Measurements from ENCODE around the gene UBXN6.
A peak's percentile ranks its signal among the peaks of the same experiment; 100 is the strongest.

UBXN6 gene

GRCh38 chr19:4409123-4409933 is 48.3 kb downstream of the UBXN6 start:
- DNase-seq (ENCODE audit: low spot score) = no peak

DNA sequence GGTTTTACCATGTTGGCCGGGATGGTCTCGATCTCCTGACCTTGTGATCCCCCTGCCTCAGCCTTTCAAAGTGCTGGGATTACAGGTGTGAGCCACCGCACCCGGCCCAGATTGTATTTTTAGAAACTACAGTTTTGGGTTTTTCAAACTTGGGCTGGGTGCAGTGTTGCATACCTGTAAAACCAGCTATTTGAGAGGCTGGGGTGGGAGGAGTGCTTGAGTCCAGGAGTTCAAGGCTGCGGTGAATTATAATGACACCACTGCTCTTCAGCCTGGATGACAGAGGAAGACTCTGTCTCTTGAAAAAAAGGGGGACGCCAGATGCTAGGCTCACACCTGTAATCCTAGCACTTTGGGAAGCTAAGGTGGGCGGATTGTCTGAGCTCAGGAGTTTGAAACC is 51.0 kb downstream of the UBXN6 start:
- DNase-seq (ENCODE audit: low spot score) = no peak

GRCh38 chr19:4405977-4406376 is 51.6 kb downstream of the UBXN6 start:
- DNase-seq (ENCODE audit: low spot score) = no peak

GRCh38 chr19:4403005-4403761 is 54.4 kb downstream of the UBXN6 start:
- peak; percentile 24 for DNase-seq (ENCODE audit: low spot score)

GRCh38 chr19:4402171-4403004 is 55.2 kb downstream of the UBXN6 start, which contains the start of gene CHAF1A:
CHAF1A (plus strand) TSS chr19:4402640; CDS start chr19:4402763, 123 bp downstream.
- peak; percentile 99 for DNase-seq (ENCODE audit: low spot score)

DNA sequence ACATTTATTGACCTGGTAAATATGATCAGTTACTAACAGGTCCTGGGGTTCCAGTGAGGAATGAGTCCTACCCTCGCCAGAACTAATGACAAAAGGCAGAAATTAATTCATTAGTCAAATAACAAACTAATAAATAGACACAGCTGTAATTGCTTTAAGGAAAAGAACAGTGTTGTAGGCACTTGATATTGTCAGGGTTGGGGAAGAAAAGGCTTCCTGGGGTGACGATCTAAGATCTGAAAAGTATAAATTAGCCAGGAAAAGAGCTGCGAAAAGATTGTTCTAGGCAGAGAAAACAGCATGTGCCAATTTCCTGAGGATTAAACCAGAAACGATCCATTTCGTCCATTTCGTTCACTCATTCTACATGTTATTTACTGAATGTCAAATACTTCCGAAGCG is 55.8 kb downstream of the UBXN6 start:
- DNase-seq (ENCODE audit: low spot score) = no peak

GRCh38 chr19:4400135-4400936 is 57.3 kb downstream of the UBXN6 start, which contains the start of gene SH3GL1:
SH3GL1 (minus strand) TSS chr19:4400547; CDS start chr19:4400368, 179 bp downstream.
- DNase-seq (ENCODE audit: low spot score) = peak; percentile 92

GRCh38 chr19:4399812-4400134 is 57.8 kb downstream of the UBXN6 start:
- DNase-seq (ENCODE audit: low spot score) = peak; percentile 36

- no peak for DNase-seq (ENCODE audit: low spot score)
Observed at GRCh38 chr19:4396949-4397783, 60.4 kb downstream of the UBXN6 start.
